ENCODE results near the gene SPARCL1. TPM values are rescaled to one million over a fixed set of nuclear protein-coding genes. Genes with fewer than 3 reads are reported as not detected.
"Not testable (repeated sequence)": the region's sequence is repeated elsewhere in the genome, so short reads cannot be mapped to it uniquely, and the experiment has no call there.

The SPARCL1 gene
- total and polyA plus RNA-seq, 10 of the 15 experiments (the other 5 are each of a cell fraction or from before 2014, with no cell fraction given) = 0.10 to 1.1 TPM; not detected in 8

GRCh38 chr4:87489678-87490077 lies 39.5 kb downstream of the SPARCL1 start (continued):
- TF ChIP-seq ELK1 (IDR thresholded peaks at IDR 0.05; ENCODE audit: low read depth, low read length) = no peak
- no peak for TF ChIP-seq PAX8 (IDR thresholded peaks at IDR 0.05)
- no peak for TF ChIP-seq CHD1 (IDR thresholded peaks at IDR 0.05; ENCODE audit: low read depth, low read length)
- no peak for TF ChIP-seq MAX (IDR thresholded peaks at IDR 0.05; ENCODE audit: low read depth, low read length)
- no peak for TF ChIP-seq NKRF (conservative IDR thresholded peaks at IDR 0.05)

GRCh38 chr4:87488666-87489065 lies 40.5 kb downstream of the SPARCL1 start:
- H2AFZ ChIP-seq (ENCODE audit: control insufficient read depth, low read depth, low read length); H3K27ac ChIP-seq (ENCODE audit: control insufficient read depth, insufficient read depth); DNase-seq (ENCODE audit: low read depth, low spot score); H3K4me1 ChIP-seq (ENCODE audit: control insufficient read depth, insufficient read depth, low read length); H3K79me2 ChIP-seq (ENCODE audit: control insufficient read depth, insufficient read depth, low read length); H3K27me3 ChIP-seq (replicated peaks in 1 of 2; ENCODE audit: control insufficient read depth in 2 of 2, insufficient read depth in 2 of 2, low read length in 1 of 2); H3K9me3 ChIP-seq (replicated peaks; ENCODE audit: control insufficient read depth, insufficient read depth, low read length); H3K9ac ChIP-seq (ENCODE audit: control insufficient read depth, insufficient read depth, low read length); intact Hi-C loops (cut with micrococcal nuclease; ENCODE audit: unreplicated experiment); in situ Hi-C loops (cut with MboI); SMC1A ChIA-PET (ENCODE audit: uncharacterized antibody, unreplicated experiment); POLR2A ChIA-PET; FAIRE-seq; BruUV-seq (replicated peaks); ATAC-seq; H3K4me2 ChIP-seq (ENCODE audit: control insufficient read depth, insufficient read depth); H3K4me3 ChIP-seq; H4K20me1 ChIP-seq (ENCODE audit: control insufficient read depth, insufficient read depth); H3K36me3 ChIP-seq (ENCODE audit: control insufficient read depth in 2 of 2, insufficient read depth in 2 of 2, low read length in 1 of 2); RAD21 ChIA-PET (ENCODE audit: unreplicated experiment): not testable (repeated sequence)
- 70% methylated on average over 4 of the region's 4 CpGs for WGBS (ENCODE audit: insufficient coverage, insufficient replicate concordance, low lambda C conversion rate, missing lambda C conversion rate)
- CTCF ChIA-PET = interaction anchor here (0.7 to 1.5 kb wide), 2 partner anchors 9 to 184 kb away, joined by 3 to 5 read pairs; no protein-coding TSS in a partner anchor

GRCh38 chr4:87483247-87483646 lies 45.9 kb downstream of the SPARCL1 start:
- H3K4me1 ChIP-seq (ENCODE audit: control insufficient read depth, insufficient read depth, low read length); ATAC-seq; H3K27me3 ChIP-seq (replicated peaks in 1 of 2; ENCODE audit: control insufficient read depth in 2 of 2, insufficient read depth in 2 of 2, low read length in 1 of 2); SMC1A ChIA-PET (ENCODE audit: uncharacterized antibody, unreplicated experiment); H3K9ac ChIP-seq (ENCODE audit: control insufficient read depth, insufficient read depth, low read length); DNase-seq (ENCODE audit: low read depth, low spot score); H2AFZ ChIP-seq (ENCODE audit: control insufficient read depth, low read depth, low read length); H3K4me3 ChIP-seq; BruUV-seq (replicated peaks); POLR2A ChIA-PET; FAIRE-seq; H3K79me2 ChIP-seq (ENCODE audit: control insufficient read depth, insufficient read depth, low read length); RAD21 ChIA-PET (ENCODE audit: unreplicated experiment); in situ Hi-C loops (cut with MboI); intact Hi-C loops (cut with micrococcal nuclease; ENCODE audit: unreplicated experiment); H3K36me3 ChIP-seq (ENCODE audit: control insufficient read depth in 2 of 2, insufficient read depth in 2 of 2, low read length in 1 of 2); H3K27ac ChIP-seq (ENCODE audit: control insufficient read depth, insufficient read depth); H3K9me3 ChIP-seq (replicated peaks; ENCODE audit: control insufficient read depth, insufficient read depth, low read length); H3K4me2 ChIP-seq (ENCODE audit: control insufficient read depth, insufficient read depth); H4K20me1 ChIP-seq (ENCODE audit: control insufficient read depth, insufficient read depth): not testable (repeated sequence)
- CTCF ChIA-PET = interaction anchor here (1.7 kb wide), 1 partner anchor 18 kb away, joined by 6 read pairs; no protein-coding TSS in a partner anchor

Measured in GM12878 (cell line).